PC-3 (cell line): ENCODE measurements around the gene PPP1R13B. TPM values are rescaled to one million over a fixed set of nuclear protein-coding genes. Genes with fewer than 3 reads are reported as not detected.

ENCODE experiments used
- ATAC-seq: fragments of 200-7000 bp; cut with Tn5 transposase; 2 replicates; pipeline ENCODE4 v1.9.1; 2020; ENCODE audit warnings: mild to moderate bottlenecking, moderate library complexity
- BruUV-seq: library from RNA; stranded (reverse); fragments of 400-500 nt; replicated peaks from 2 replicates; lab custom pipeline; 2021; lab: Mats Ljungman, UMichigan
- CTCF ChIA-PET: fragments of 300-600 bp; sonication (Branson Sonifier 250); formaldehyde crosslinking; loops from one replicate; lab custom pipeline; 2022; ENCODE audit warnings: antibody characterized with exemption; lab: Charles Lee
- POLR2A ChIA-PET: fragments of 300-600 bp; sonication (Branson Sonifier 250); formaldehyde crosslinking; loops from one replicate; lab custom pipeline; 2022; ENCODE audit warnings: antibody characterized with exemption; ENCODE audit not compliant: unreplicated experiment; lab: Charles Lee
- DNase-seq: peaks from one replicate; pipeline ENCODE4 v3.0.0-alpha.2; 2015
- H2AFZ ChIP-seq: fragments of 300-600 bp; sonication (generic); 2 replicates; pipeline ENCODE4 v1.6.0; 2016; ENCODE audit warnings: antibody characterized with exemption, low read length
- H3F3A ChIP-seq: fragments of 300-600 bp; sonication (generic); one replicate; pipeline ENCODE4 v1.6.0; 2017; ENCODE audit warnings: antibody characterized with exemption, low read length, control low read depth, mild to moderate bottlenecking; ENCODE audit not compliant: unreplicated experiment
- H3K27ac ChIP-seq: fragments of 300-600 bp; sonication (generic); 2 replicates; pipeline ENCODE4 v1.5.1; 2016; ENCODE audit warnings: mild to moderate bottlenecking, low read length
- H3K27me3 ChIP-seq: fragments of 300-600 bp; sonication (generic); 2 replicates; pipeline ENCODE4 v1.6.1; 2016; ENCODE audit warnings: low read length, mixed read lengths
- H3K36me3 ChIP-seq: fragments of 300-600 bp; sonication (generic); 2 replicates; pipeline ENCODE4 v1.6.1; 2016; ENCODE audit warnings: low read depth, mixed run types, low read length, mixed read lengths
- H3K4me1 ChIP-seq: fragments of 300-600 bp; sonication (generic); 2 replicates; pipeline ENCODE4 v1.5.1; 2016; ENCODE audit warnings: low read length; ENCODE audit not compliant: insufficient read depth
- H3K4me2 ChIP-seq: fragments of 300-600 bp; sonication (generic); 2 replicates; pipeline ENCODE4 v1.6.0; 2016; ENCODE audit warnings: low read length
- H3K4me3 ChIP-seq: fragments of 300-600 bp; sonication (generic); 2 replicates; pipeline ENCODE4 v1.5.1; 2016; ENCODE audit warnings: mild to moderate bottlenecking, low read length, mixed read lengths
- H3K79me2 ChIP-seq: fragments of 300-600 bp; sonication (generic); 2 replicates; pipeline ENCODE4 v1.6.1; 2017; ENCODE audit warnings: low read length, mixed read lengths
- H3K9ac ChIP-seq: fragments of 300-600 bp; sonication (generic); 2 replicates; pipeline ENCODE4 v1.6.0; 2016; ENCODE audit warnings: mild to moderate bottlenecking, low read length
- H3K9me2 ChIP-seq: fragments of 300-600 bp; sonication (generic); replicated peaks from 2 replicates; pipeline ENCODE4 v1.6.1; 2016; ENCODE audit warnings: mixed run types, low read length, mixed read lengths
- H3K9me3 ChIP-seq: fragments of 300-600 bp; sonication (generic); 2 replicates; pipeline ENCODE4 v1.6.1; 2016; ENCODE audit warnings: low read length, mixed read lengths
- H4K20me1 ChIP-seq: fragments of 300-600 bp; sonication (generic); 2 replicates; pipeline ENCODE4 v1.6.1; 2016; ENCODE audit warnings: low read length, mixed read lengths
- EZH2 ChIP-seq: fragments of 300-600 bp; sonication (generic); IDR thresholded peaks from one replicate; pipeline ENCODE4 v1.6.1; 2017; ENCODE audit warnings: antibody characterized with exemption, mild to moderate bottlenecking, low read length; ENCODE audit not compliant: unreplicated experiment
- EZH2phosphoT487 ChIP-seq: fragments of 300-600 bp; sonication (generic); IDR thresholded peaks from 2 replicates; pipeline ENCODE4 v1.6.1; 2018; ENCODE audit warnings: mild to moderate bottlenecking, antibody characterized with exemption, low read length, borderline replicate concordance
- intact Hi-C: fragments of 100-400 bp; cut with micrococcal nuclease; formaldehyde crosslinking; loops from 2 replicates; pipeline ENCODE4 v1.9.0; 2023
- total RNA-seq: library from RNA; depleted of rRNA; stranded (reverse); fragments of >200 nt; gene quantifications from 2 replicates; pipeline ENCODE4 v1.2.3, GENCODE V29; 2014
- TF ChIP-seq, protein P1 (sequence below): fragments of 300-600 bp; sonication (generic); conservative IDR thresholded peaks from 2 replicates; pipeline ENCODE4 v1.5.1; 2017; ENCODE audit warnings: antibody characterized with exemption, low read depth, mild to moderate bottlenecking, low read length

The PPP1R13B gene
- total RNA-seq, 1 experiment from 2014 or later: 13.0 TPM

DNA sequence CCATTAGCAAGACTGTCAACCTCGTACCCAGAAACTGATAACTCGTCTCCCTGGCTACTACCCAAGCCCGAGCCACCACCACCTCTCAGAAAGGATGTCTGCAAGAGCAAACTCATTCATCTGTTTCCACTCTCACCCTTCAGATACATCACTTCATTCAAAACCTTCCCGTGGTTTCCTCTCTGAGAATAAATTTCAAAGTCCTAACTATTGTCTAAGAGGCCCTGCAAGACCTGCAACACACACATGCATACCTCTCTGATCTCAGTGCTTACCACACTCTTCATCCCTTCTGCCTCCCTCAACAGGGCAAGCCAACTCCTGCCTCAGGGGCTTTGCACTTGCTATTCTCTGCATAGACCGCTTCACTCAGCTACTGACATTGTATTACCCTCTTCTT, 40.6 kb downstream of the PPP1R13B start:
- H3K9ac ChIP-seq: no peak overlapping the region
- no peaks in the 10 kb centered on the region for H3K36me3 ChIP-seq
- H2AFZ ChIP-seq: no peak overlapping the region
- TF ChIP-seq, protein P1, sequence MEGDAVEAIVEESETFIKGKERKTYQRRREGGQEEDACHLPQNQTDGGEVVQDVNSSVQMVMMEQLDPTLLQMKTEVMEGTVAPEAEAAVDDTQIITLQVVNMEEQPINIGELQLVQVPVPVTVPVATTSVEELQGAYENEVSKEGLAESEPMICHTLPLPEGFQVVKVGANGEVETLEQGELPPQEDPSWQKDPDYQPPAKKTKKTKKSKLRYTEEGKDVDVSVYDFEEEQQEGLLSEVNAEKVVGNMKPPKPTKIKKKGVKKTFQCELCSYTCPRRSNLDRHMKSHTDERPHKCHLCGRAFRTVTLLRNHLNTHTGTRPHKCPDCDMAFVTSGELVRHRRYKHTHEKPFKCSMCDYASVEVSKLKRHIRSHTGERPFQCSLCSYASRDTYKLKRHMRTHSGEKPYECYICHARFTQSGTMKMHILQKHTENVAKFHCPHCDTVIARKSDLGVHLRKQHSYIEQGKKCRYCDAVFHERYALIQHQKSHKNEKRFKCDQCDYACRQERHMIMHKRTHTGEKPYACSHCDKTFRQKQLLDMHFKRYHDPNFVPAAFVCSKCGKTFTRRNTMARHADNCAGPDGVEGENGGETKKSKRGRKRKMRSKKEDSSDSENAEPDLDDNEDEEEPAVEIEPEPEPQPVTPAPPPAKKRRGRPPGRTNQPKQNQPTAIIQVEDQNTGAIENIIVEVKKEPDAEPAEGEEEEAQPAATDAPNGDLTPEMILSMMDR: no peak
- TF ChIP-seq EZH2phosphoT487: no peak
- ChIA-PET POLR2A (no interaction called here), CTCF (no interaction called here)
- no peaks in the 10 kb centered on the region for H3K9me2 ChIP-seq
- no peaks in the 10 kb centered on the region for H3K9me3 ChIP-seq
- H3K79me2 ChIP-seq: peaks cover 21% of the 10 kb centered on the region
- H3K4me3 ChIP-seq: no peak overlapping the region
- H3K4me2 ChIP-seq: no peak overlapping the region
- no peak overlapping the region for H3K27ac ChIP-seq
- no peaks in the 10 kb centered on the region for H3F3A ChIP-seq
- intact Hi-C loops: loop anchor here (5.0 to 10.0 kb wide), 3 partner anchors 52 to 268 kb away; no protein-coding TSS in a partner anchor
- no TSS peak for BruUV-seq
- H3K27me3 ChIP-seq: no peaks in the 10 kb centered on the region
- ATAC-seq (no peak), DNase-seq (no peak)
- no peaks in the 10 kb centered on the region for H4K20me1 ChIP-seq
- peaks cover 4% of the 10 kb centered on the region for H3K4me1 ChIP-seq

DNA sequence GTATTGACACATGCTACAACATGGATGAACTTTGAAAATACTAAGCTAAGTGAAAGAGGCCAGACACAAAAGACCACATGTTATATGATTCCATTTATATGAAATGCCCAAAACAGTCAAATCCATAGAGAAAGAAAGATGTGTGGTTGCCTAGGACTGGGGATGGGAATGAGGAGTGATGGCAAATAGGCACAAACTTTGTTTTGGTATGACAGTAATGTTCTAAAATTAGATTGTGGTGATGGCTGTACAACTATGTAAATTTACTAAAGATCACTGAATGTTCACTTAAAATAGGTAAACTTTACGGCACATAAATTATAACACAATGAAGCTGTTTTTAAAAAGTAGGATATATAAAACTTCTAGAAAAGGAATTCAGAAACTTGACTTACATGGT, 41.7 kb downstream of the PPP1R13B start:
- no TSS peak for BruUV-seq
- H3K4me1 ChIP-seq: peaks cover 14% of the 10 kb centered on the region
- intact Hi-C loops: loop anchor here (5.0 to 10.0 kb wide), 3 partner anchors 51 to 269 kb away; no protein-coding TSS in a partner anchor
- TF ChIP-seq EZH2: no peak
- TF ChIP-seq EZH2phosphoT487: no peak
- TF ChIP-seq, protein P1: no peak
- peaks cover 29% of the 10 kb centered on the region for H3K79me2 ChIP-seq
- no peak overlapping the region for H2AFZ ChIP-seq
- H3K9ac ChIP-seq: no peak overlapping the region
- H3K4me3 ChIP-seq: no peak overlapping the region
- ATAC-seq: no peak
- H3F3A ChIP-seq: no peaks in the 10 kb centered on the region
- H3K27me3 ChIP-seq: no peaks in the 10 kb centered on the region
- H3K9me3 ChIP-seq: no peaks in the 10 kb centered on the region
- DNase-seq: no peak
- H3K4me2 ChIP-seq: no peak overlapping the region
- H3K27ac ChIP-seq: no peak overlapping the region
- no peaks in the 10 kb centered on the region for H3K9me2 ChIP-seq
- H4K20me1 ChIP-seq: no peaks in the 10 kb centered on the region
- ChIA-PET POLR2A (interaction anchor here (0.6 kb wide), 1 partner anchor 175 kb away, joined by 3 read pairs; no protein-coding TSS in a partner anchor), CTCF (no interaction called here)
- H3K36me3 ChIP-seq: no peaks in the 10 kb centered on the region

GRCh38 chr14:103803661-103804060, 43.7 kb downstream of the PPP1R13B start:
- Histone ChIP-seq H3K4me2 (no peak overlapping the region), H3K4me3 (no peak overlapping the region), H3K9ac (no peak overlapping the region), H3K36me3 (no peaks in the 10 kb centered on the region), H3K27me3 (no peaks in the 10 kb centered on the region), H3F3A (no peaks in the 10 kb centered on the region), H3K9me3 (no peaks in the 10 kb centered on the region), H4K20me1 (no peaks in the 10 kb centered on the region), H3K27ac (no peak overlapping the region), H3K4me1 (peaks cover 14% of the 10 kb centered on the region), H3K9me2 (no peaks in the 10 kb centered on the region), H3K79me2 (peaks cover 36% of the 10 kb centered on the region), H2AFZ (no peak overlapping the region)
- ChIA-PET POLR2A (no interaction called here), CTCF (no interaction called here)
- no peak for TF ChIP-seq EZH2
- TF ChIP-seq, protein P1: no peak
- DNase-seq: peak; percentile 28
- intact Hi-C loops: loop anchor here (10.0 kb wide), 2 partner anchors 49 to 271 kb away; no protein-coding TSS in a partner anchor
- BruUV-seq: no TSS peak
- ATAC-seq: 0 out of 2 replicates have a peak, but pooled peaks have one; percentile 21
